ENCODE results near the gene GGTLC1.

GGTLC1 gene

DNA sequence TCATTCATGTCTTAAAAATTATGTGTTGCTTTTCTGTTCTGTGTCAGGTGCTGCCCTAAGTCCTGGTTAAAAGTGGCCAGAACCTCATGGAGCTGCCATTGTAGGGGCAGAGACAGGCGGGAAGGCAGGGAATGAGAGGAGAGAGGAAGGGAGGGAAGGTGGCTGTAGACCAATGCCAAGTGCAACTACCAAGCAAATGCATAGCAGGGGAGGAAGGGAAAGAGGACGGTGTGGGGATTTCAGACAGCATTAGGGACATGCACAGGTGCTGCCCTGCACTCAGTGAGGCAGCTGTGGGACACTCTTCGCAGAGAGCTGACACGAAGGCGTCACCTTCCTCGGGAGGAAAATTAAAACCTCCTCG is 21.0 kb downstream of the GGTLC1 start:
- no peak overlapping the region for H3K4me3 ChIP-seq (ENCODE audit: low read depth, low read length)
- in situ Hi-C loops (cut with HindIII; ENCODE audit: low sequenced_read_pairs) = no loop called here
- TF ChIP-seq, protein P1, sequence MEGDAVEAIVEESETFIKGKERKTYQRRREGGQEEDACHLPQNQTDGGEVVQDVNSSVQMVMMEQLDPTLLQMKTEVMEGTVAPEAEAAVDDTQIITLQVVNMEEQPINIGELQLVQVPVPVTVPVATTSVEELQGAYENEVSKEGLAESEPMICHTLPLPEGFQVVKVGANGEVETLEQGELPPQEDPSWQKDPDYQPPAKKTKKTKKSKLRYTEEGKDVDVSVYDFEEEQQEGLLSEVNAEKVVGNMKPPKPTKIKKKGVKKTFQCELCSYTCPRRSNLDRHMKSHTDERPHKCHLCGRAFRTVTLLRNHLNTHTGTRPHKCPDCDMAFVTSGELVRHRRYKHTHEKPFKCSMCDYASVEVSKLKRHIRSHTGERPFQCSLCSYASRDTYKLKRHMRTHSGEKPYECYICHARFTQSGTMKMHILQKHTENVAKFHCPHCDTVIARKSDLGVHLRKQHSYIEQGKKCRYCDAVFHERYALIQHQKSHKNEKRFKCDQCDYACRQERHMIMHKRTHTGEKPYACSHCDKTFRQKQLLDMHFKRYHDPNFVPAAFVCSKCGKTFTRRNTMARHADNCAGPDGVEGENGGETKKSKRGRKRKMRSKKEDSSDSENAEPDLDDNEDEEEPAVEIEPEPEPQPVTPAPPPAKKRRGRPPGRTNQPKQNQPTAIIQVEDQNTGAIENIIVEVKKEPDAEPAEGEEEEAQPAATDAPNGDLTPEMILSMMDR (IDR thresholded peaks at IDR 0.05; ENCODE audit: low read depth, low read length, missing control alignments) = no peak
- no peak for DNase-seq (ENCODE audit: low read depth)

DNA sequence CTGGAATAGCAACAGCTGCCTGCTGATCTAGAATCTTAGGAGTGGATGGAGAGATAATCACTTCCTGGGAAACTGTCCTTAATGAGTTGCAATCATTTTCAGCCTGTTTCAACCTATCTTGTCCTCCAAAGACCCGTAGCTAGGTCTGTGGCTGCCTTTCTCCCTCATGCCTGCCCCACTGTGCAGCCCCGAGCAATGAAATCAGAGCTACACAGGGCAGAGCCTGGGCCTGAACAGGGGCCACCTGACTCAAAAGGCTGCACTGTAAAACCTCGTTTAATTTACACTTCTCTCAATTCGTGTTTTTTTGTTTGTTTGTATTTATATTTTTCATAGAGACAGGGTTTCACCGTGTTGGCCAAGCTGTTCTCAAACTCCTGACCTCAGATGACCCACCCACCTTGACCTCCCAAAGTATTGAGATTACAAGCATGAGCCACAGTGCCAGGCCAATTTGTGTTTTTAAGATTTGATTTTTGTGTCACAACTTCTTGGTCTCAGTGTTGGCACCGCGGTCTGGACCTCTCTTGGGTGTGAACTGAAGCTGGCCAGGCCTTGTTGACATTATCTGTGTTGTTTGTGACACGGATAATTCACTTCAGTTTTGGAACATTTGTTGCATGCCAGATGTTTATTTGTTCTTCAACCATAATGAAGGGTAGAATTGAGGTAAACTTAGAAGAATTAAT is 21.5 kb downstream of the GGTLC1 start:
- H3K4me3 ChIP-seq (ENCODE audit: low read depth, low read length) = no peak overlapping the region
- TF ChIP-seq, protein P1 (IDR thresholded peaks at IDR 0.05; ENCODE audit: low read depth, low read length, missing control alignments) = no peak
- in situ Hi-C loops (cut with HindIII; ENCODE audit: low sequenced_read_pairs) = no loop called here
- DNase-seq (ENCODE audit: low read depth) = no peak

DNA sequence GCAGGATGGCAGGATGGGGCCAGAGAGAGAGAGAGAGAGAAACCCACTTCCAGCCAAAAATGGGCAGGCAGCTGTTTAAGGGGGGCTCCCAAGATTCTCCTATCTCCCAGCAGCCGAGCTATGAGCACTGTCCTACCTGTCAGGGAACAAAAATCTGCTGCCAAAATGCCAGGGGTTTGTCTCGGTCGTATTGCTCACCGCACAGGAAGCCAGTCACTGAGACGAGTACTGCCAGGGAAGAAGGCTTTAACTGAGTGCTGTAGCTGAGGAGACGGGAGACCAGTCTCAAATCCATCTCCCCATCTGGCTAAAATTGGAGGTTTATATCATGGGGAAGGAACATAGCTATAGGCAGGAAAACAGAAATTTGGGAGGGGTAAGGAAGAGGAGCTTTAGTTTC is 22.3 kb downstream of the GGTLC1 start:
- TF ChIP-seq, protein P1 (IDR thresholded peaks at IDR 0.05; ENCODE audit: low read depth, low read length, missing control alignments) = no peak
- no peak for DNase-seq (ENCODE audit: low read depth)
- in situ Hi-C loops (cut with HindIII; ENCODE audit: low sequenced_read_pairs) = no loop called here
- no peak overlapping the region for H3K4me3 ChIP-seq (ENCODE audit: low read depth, low read length)

DNA sequence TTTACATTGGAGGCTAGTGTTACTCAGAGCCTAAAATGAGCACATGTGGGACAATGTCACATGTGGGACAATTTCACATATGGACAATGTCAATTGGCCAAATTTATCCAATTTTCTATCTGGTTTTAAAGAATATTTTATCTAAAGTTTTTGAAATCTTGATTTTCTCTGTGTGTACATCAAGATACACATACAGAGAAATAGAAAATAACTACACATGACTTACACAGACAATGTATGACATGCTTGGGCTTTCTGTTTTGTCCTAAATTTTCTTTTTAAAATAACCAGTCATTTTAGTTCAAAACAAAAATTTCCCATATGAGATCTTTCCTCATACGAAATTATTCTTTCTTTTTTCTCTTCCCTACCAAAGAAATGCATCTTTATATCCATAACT is 24.6 kb downstream of the GGTLC1 start:
- no peak for DNase-seq (ENCODE audit: low read depth)
- H3K4me3 ChIP-seq (ENCODE audit: low read depth, low read length) = no peak overlapping the region
- TF ChIP-seq, protein P1 (IDR thresholded peaks at IDR 0.05; ENCODE audit: low read depth, low read length, missing control alignments) = no peak
- in situ Hi-C loops (cut with HindIII; ENCODE audit: low sequenced_read_pairs) = no loop called here

DNA sequence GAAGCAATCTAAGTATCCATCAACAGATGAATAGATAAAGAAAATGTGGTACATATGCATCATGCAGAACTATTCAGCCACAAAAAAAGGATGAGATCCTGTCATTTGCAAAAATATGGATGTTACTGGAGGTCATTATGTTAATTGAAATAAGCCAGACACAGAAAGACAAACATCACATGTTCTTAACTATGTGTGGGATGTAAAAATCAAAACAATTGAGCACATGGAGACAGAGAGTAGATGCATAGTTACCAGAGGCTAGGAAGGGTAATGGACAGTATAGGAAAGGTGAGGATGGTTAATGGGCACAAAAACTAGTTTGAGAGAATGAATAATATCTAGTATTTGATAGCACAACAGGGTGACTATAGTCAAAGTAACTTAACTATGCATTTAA is 26.3 kb downstream of the GGTLC1 start:
- DNase-seq (ENCODE audit: low read depth) = no peak
- in situ Hi-C loops (cut with HindIII; ENCODE audit: low sequenced_read_pairs) = no loop called here
- TF ChIP-seq, protein P1 (IDR thresholded peaks at IDR 0.05; ENCODE audit: low read depth, low read length, missing control alignments) = no peak
- no peak overlapping the region for H3K4me3 ChIP-seq (ENCODE audit: low read depth, low read length)

DNA sequence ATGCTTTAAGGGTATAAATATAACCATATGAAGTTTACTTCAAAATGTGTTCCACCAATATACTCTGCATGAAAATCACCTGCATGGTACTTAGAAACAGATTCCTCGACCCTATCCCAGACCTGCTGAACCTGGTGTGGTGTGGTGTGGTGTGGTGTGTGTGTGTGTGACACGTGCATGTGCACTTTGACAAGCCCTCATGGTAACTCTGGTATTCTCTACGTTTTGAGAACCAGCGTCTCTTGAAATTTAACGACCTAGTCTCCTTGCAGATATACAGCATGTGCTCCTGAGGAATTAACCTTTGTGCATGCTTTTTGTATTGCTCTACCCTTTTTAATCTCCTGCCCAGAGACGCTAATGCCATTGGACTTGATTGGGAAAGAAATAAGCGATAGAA is 29.5 kb downstream of the GGTLC1 start:
- no peak for DNase-seq (ENCODE audit: low read depth)
- H3K4me3 ChIP-seq (ENCODE audit: low read depth, low read length) = no peak overlapping the region
- in situ Hi-C loops (cut with HindIII; ENCODE audit: low sequenced_read_pairs) = no loop called here
- TF ChIP-seq, protein P1 (IDR thresholded peaks at IDR 0.05; ENCODE audit: low read depth, low read length, missing control alignments) = no peak

Measured in astrocyte of the cerebellum (primary cell).